CD8-positive, alpha-beta memory T cell (primary cell): ENCODE data around the gene ASAP3. TPM values are rescaled to one million over a fixed set of nuclear protein-coding genes. Genes with fewer than 3 reads are reported as not detected.

Experiments
- CTCF ChIA-PET: fragments of 350-600 bp; sonication (Branson Sonifier 250); formaldehyde crosslinking; loops from one replicate; lab custom pipeline; 2021; ENCODE audit warnings: antibody characterized with exemption; lab: Charles Lee
- POLR2A ChIA-PET: fragments of 350-600 bp; sonication (Branson Sonifier 250); formaldehyde crosslinking; loops from one replicate; lab custom pipeline; 2021; ENCODE audit warnings: antibody characterized with exemption; lab: Charles Lee
- DNase-seq, 5 donors: peaks; one replicate each; pipeline versions ENCODE4 v3.0.0 to v3.0.0-alpha.2; 2020 to 2022; ENCODE audit warnings: mixed read lengths in 1 of 5
- H3K27ac ChIP-seq: one replicate; pipeline ENCODE4 v1.7.0; 2013; ENCODE audit warnings: low read depth, mild to moderate bottlenecking, low read length, moderate library complexity
- H3K27me3 ChIP-seq: 2 replicates; pipeline ENCODE4 v1.7.0; 2013; ENCODE audit warnings: low read length, mild to moderate bottlenecking; ENCODE audit not compliant: insufficient read depth, poor library complexity, severe bottlenecking
- H3K36me3 ChIP-seq: 2 replicates; pipeline ENCODE4 v1.7.0; 2013; ENCODE audit warnings: mild to moderate bottlenecking, low read length, moderate library complexity; ENCODE audit not compliant: insufficient read depth
- H3K4me1 ChIP-seq: 2 replicates; pipeline ENCODE4 v1.7.0; 2013; ENCODE audit warnings: mild to moderate bottlenecking, low read length, moderate library complexity; ENCODE audit not compliant: insufficient read depth
- H3K4me3 ChIP-seq: 2 replicates; pipeline ENCODE4 v1.7.0; 2013; ENCODE audit warnings: mild to moderate bottlenecking, low read length
- H3K9me3 ChIP-seq: 2 replicates; pipeline ENCODE4 v1.7.0; 2013; ENCODE audit warnings: mild to moderate bottlenecking, low read length
- H3K27ac Mint-ChIP-seq, 8 donors: one replicate each; pipeline ENCODE4 v1.8.0; 2020 to 2021; ENCODE audit warnings: mixed read lengths in 8 of 8, mild to moderate bottlenecking in 6 of 8, inconsistent platforms in 3 of 8, moderate library complexity in 3 of 8
- H3K27me3 Mint-ChIP-seq, 2 donors: one replicate each; pipeline ENCODE4 v1.8.0; 2020 to 2021; ENCODE audit warnings: mixed read lengths in 2 of 2, mild to moderate bottlenecking in 1 of 2, moderate library complexity in 1 of 2
- H3K36me3 Mint-ChIP-seq, 3 donors: one replicate each; pipeline ENCODE4 v1.8.0; 2020 to 2021; ENCODE audit warnings: mixed read lengths in 3 of 3, inconsistent platforms in 1 of 3, mild to moderate bottlenecking in 1 of 3
- H3K4me1 Mint-ChIP-seq, 3 donors: one replicate each; pipeline ENCODE4 v1.8.0; 2020 to 2021; ENCODE audit warnings: mixed read lengths in 3 of 3, inconsistent platforms in 1 of 3, mild to moderate bottlenecking in 1 of 3
- H3K4me3 Mint-ChIP-seq, 7 donors: one replicate each; pipeline ENCODE4 v1.8.0; 2020 to 2021; ENCODE audit warnings: mixed read lengths in 7 of 7, mild to moderate bottlenecking in 6 of 7, moderate library complexity in 4 of 7, inconsistent platforms in 2 of 7
- H3K9me3 Mint-ChIP-seq, 5 donors: one replicate each; pipeline ENCODE4 v1.8.0; 2020 to 2022; ENCODE audit warnings: mixed read lengths in 5 of 5, mild to moderate bottlenecking in 3 of 5, moderate library complexity in 2 of 5, inconsistent platforms in 1 of 5
- polyA plus RNA-seq: library from polyadenylated mRNA; unstranded; fragments of 300-500 nt; fragmentation: Illumina TruSeq; gene quantifications from one replicate; pipeline ENCODE4 v1.2.3, GENCODE V29; 2021
- total RNA-seq, 2 experiments: library from RNA; stranded (reverse); gene quantifications; one replicate each; pipeline ENCODE4 v1.2.3, GENCODE V29; 2021

Gene ASAP3
- total and polyA plus RNA-seq, 3 experiments from 2014 or later = 0.33 to 0.78 (median 0.62) TPM

DNA sequence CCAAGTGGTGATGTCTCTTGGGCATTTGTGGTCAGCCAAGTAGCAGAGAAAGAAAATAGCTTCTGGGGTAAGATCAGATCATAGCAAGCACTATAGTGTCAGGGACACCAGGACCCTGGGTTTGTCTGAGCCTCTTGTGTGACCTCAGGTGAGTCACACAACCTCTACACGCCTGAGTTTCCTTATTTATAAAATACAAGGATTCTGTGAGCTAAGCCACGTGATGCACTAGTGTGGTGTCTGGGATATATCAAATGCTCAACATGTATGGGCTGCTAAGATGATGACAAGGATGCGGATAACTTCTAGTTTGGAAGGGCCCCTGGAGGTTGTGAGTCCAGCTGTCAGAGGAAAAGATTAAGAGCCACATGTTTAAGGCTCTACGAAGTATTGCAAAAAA, 89.8 kb downstream of the ASAP3 start:
- Histone ChIP-seq H3K4me3 (no peak overlapping the region), H3K9me3 (no peaks in the 10 kb centered on the region), H3K4me1 (no peaks in the 10 kb centered on the region), H3K27me3 (no peaks in the 10 kb centered on the region), H3K27ac (no peak overlapping the region), H3K36me3 (no peaks in the 10 kb centered on the region)
- DNase-seq = no peak
- Mint-ChIP-seq H3K4me1 (no peaks in the 10 kb centered on the region), H3K27ac (no peak overlapping the region), H3K4me3 (no peak overlapping the region), H3K9me3 (no peaks in the 10 kb centered on the region), H3K27me3 (peaks cover 0 to 4% of the 10 kb centered on the region in 2 donors), H3K36me3 (peaks cover 0 to 8% (median 2%) of the 10 kb centered on the region in 3 donors)
- POLR2A ChIA-PET = no interaction called here
- CTCF ChIA-PET = interaction anchor here (0.8 kb wide), 1 partner anchor 9 kb away, joined by 3 read pairs; no protein-coding TSS in a partner anchor

DNA sequence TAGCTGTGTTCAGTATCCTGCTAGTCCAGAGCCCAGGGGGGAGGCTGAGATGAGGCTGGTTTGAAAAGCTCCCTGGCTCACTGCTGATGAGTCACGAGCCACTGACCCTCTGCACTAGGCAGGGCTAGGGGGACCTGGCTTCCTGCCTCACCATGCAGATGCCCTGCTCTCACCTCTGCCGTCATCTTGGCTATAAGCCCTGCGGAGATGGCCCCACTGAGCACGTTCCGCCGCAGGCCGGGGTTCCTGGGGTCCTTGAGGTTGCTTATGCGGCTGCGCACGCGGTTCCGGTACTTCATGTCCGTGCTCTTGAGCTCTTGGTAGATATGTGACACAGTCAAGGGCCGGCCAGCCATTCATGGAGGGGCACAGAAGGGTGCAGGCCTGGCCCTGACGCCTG, 90.3 kb downstream of the ASAP3 start:
- Histone ChIP-seq H3K27me3 (no peaks in the 10 kb centered on the region), H3K27ac (no peak overlapping the region), H3K36me3 (no peaks in the 10 kb centered on the region), H3K9me3 (no peaks in the 10 kb centered on the region), H3K4me3 (no peak overlapping the region), H3K4me1 (no peaks in the 10 kb centered on the region)
- H3K4me1 Mint-ChIP-seq = no peaks in the 10 kb centered on the region
- H3K4me3 Mint-ChIP-seq = no peak overlapping the region
- no peaks in the 10 kb centered on the region for H3K9me3 Mint-ChIP-seq
- POLR2A ChIA-PET = no interaction called here
- CTCF ChIA-PET = interaction anchor here (1.1 kb wide), 1 partner anchor 8 kb away, joined by 3 read pairs; no protein-coding TSS in a partner anchor
- H3K36me3 Mint-ChIP-seq = peaks cover 0 to 8% (median 2%) of the 10 kb centered on the region in 3 donors
- H3K27me3 Mint-ChIP-seq = peaks cover 0 to 4% of the 10 kb centered on the region in 2 donors
- DNase-seq = no peak
- no peak overlapping the region for H3K27ac Mint-ChIP-seq

DNA sequence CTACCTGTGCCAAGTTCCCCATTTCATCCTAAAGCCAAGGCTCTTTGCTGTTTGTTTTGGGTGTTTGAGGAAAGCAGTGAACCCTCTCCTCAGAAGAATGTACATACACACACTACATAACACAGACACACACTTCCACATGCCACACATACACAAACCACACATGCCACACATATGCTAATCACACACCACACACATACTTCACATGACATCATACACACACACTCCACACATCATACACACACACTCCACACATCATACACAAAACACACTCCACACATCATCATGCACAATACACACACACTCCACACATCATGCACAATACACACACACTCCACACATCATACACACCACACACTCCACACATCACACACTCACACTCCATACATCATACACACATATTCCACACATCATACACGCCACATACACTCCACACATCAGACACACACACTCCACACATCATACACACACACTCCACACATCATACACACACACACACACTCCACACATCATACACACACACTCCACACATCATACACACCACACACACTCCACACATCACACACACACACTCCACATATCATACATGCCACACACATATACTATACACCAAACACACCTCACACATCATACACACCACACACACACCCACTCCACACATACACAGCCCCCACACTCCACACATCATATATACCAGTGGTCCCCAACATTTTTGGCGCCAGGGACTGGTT, 91.7 kb downstream of the ASAP3 start:
- Mint-ChIP-seq H3K27me3 (peaks cover 0 to 7% of the 10 kb centered on the region in 2 donors), H3K4me3 (no peak overlapping the region), H3K36me3 (peaks cover 0 to 7% (median 2%) of the 10 kb centered on the region in 3 donors), H3K9me3 (no peaks in the 10 kb centered on the region), H3K27ac (no peak overlapping the region), H3K4me1 (no peaks in the 10 kb centered on the region)
- ChIA-PET POLR2A (no interaction called here), CTCF (interaction anchor here (1.1 kb wide), 1 partner anchor 10 kb away, joined by 3 read pairs; no protein-coding TSS in a partner anchor)
- no peaks in the 10 kb centered on the region for H3K4me1 ChIP-seq
- no peak overlapping the region for H3K27ac ChIP-seq
- H3K27me3 ChIP-seq = no peaks in the 10 kb centered on the region
- no peaks in the 10 kb centered on the region for H3K9me3 ChIP-seq
- no peak overlapping the region for H3K4me3 ChIP-seq
- DNase-seq = no peak
- no peaks in the 10 kb centered on the region for H3K36me3 ChIP-seq

DNA sequence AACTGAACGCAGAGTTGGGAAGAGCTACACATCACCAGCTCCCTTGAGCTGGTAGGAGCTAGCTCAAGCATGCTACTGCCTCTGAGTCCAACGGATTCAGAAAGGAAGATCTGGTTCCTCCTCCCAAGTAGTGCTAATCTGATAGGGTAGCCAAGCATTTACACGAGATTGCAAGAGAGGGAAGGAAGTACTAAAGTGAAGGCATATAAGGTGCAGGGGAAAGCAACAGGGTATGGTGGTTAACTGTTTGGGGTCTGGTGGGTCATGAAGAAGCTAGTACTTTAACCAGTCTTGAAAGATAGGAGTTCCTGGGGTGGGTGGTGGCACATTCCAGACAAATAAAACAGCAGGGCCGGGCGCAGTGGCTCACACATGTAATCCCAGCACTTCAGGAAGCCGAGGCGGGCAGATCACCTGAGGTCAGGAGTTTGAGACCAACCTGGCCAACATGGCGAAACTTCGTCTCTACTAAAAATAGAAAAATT, 94.1 kb downstream of the ASAP3 start:
- no peak for DNase-seq
- Mint-ChIP-seq H3K4me1 (no peaks in the 10 kb centered on the region), H3K27me3 (peaks cover 0 to 9% of the 10 kb centered on the region in 2 donors), H3K4me3 (no peak overlapping the region), H3K27ac (peak overlapping the region in 1 of 8 donors; percentile 64), H3K9me3 (no peaks in the 10 kb centered on the region), H3K36me3 (peaks cover 0 to 2% (median 0%) of the 10 kb centered on the region in 3 donors)
- ChIA-PET CTCF (interaction anchor here (1.1 kb wide), 1 partner anchor 14 kb away, joined by 3 read pairs; no protein-coding TSS in a partner anchor), POLR2A (no interaction called here)
- Histone ChIP-seq H3K4me1 (no peaks in the 10 kb centered on the region), H3K9me3 (no peaks in the 10 kb centered on the region), H3K27ac (no peak overlapping the region), H3K27me3 (no peaks in the 10 kb centered on the region), H3K36me3 (no peaks in the 10 kb centered on the region), H3K4me3 (no peak overlapping the region)

DNA sequence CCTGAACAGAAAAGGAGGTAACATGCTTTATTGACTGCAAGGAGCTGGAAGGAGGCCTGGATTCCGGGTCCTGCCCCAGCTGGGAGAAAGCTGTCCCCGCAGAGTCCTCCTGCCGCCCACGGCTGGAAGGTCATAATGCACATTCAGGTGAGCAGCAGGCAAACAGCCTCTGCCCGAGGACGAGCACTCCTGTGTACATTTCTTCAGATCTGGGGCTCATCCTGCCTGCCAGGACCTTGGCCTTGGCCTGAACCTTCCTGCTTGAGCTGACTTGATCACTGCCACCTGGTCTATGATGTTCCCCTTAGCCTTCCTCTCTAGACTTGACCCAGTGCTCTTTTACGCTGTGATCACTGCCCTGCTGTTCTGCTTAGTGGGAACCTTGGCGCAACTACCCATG, 96.5 kb downstream of the ASAP3 start:
- DNase-seq = no peak
- H3K27ac ChIP-seq = no peak overlapping the region
- POLR2A ChIA-PET = no interaction called here
- no peaks in the 10 kb centered on the region for H3K9me3 ChIP-seq
- no peaks in the 10 kb centered on the region for H3K4me1 ChIP-seq
- H3K4me3 ChIP-seq = no peak overlapping the region
- Mint-ChIP-seq H3K4me1 (no peaks in the 10 kb centered on the region), H3K27me3 (peaks cover 0 to 8% of the 10 kb centered on the region in 2 donors), H3K4me3 (no peak overlapping the region), H3K27ac (no peak overlapping the region), H3K36me3 (peaks cover 0 to 5% (median 0%) of the 10 kb centered on the region in 3 donors), H3K9me3 (no peaks in the 10 kb centered on the region)
- no peaks in the 10 kb centered on the region for H3K27me3 ChIP-seq
- CTCF ChIA-PET = interaction anchor here (1.0 kb wide), 1 partner anchor 16 kb away, joined by 3 read pairs; no protein-coding TSS in a partner anchor
- H3K36me3 ChIP-seq = no peaks in the 10 kb centered on the region

DNA sequence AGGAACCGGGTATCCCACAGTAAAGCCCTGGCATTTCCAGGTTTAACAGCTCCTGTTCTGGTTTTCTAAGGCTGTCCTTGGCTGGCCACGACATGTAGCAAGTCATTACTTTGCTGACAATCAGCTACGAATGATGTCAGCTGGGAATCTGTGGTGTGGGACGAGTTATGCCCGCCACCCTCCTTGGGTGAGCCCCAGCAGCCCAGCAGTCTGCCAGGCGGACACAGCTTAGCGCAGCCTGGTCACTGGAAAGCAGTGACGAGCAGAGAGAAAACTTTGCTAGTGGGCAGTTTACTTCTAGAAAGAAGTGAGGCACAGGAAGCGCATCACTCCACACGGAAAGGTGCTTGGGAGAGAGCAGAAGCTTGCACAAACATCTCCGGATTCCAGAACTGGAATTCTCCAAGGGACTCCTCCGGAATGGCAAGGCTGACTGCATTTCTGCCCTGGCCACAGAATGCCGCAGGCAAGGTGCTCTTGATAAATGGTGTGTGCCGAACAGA, 98.8 kb downstream of the ASAP3 start:
- ChIA-PET CTCF (no interaction called here), POLR2A (no interaction called here)
- Mint-ChIP-seq H3K36me3 (peaks cover 0 to 7% (median 0%) of the 10 kb centered on the region in 3 donors), H3K27ac (no peak overlapping the region), H3K27me3 (peaks cover 0 to 8% of the 10 kb centered on the region in 2 donors), H3K9me3 (no peaks in the 10 kb centered on the region), H3K4me1 (no peaks in the 10 kb centered on the region), H3K4me3 (no peak overlapping the region)
- no peak for DNase-seq
- Histone ChIP-seq H3K27ac (no peak overlapping the region), H3K27me3 (no peaks in the 10 kb centered on the region), H3K36me3 (no peaks in the 10 kb centered on the region), H3K9me3 (no peaks in the 10 kb centered on the region), H3K4me3 (no peak overlapping the region), H3K4me1 (no peaks in the 10 kb centered on the region)

DNA sequence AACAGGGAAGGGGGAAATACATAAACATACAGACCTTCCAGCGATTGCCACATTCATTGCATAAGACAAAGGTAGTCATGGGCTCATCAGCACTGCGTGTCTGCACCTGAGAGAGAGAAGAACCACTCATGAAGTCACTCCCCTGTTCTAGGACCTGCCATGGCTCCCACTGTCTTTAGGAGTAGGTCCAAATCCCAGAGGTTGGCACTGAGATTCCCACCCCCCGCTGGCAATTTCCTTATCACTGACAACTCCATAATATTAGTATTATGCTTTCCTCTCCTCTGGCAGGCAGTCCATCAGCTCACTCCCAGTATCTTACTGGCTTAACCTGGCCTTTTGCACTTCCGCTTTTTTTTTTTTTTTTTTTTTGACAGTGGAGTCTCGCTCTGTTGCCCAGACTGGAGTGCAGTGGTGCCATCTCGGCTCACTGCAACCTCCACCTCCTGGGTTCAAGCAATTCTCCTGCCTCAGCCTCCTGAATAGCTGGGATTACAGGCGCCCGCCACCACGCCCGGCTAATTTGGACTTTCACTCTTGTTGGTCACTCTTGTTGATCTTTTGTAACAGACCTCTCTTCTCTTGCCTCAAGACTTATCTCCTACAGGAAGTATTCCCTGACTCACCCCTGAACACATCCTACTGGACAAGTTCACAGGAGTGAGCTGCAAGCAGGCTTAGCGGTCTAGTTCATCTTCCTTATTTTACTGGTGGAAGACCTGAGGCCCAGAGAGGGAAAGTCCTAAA, 99.5 kb downstream of the ASAP3 start:
- Mint-ChIP-seq H3K27ac (no peak overlapping the region), H3K4me1 (no peaks in the 10 kb centered on the region), H3K27me3 (peaks cover 0 to 5% of the 10 kb centered on the region in 2 donors), H3K36me3 (peaks cover 0 to 7% (median 0%) of the 10 kb centered on the region in 3 donors), H3K9me3 (no peaks in the 10 kb centered on the region), H3K4me3 (no peak overlapping the region)
- no peaks in the 10 kb centered on the region for H3K9me3 ChIP-seq
- no peak overlapping the region for H3K27ac ChIP-seq
- no peaks in the 10 kb centered on the region for H3K27me3 ChIP-seq
- no peak for DNase-seq
- H3K4me3 ChIP-seq = no peak overlapping the region
- ChIA-PET CTCF (no interaction called here), POLR2A (no interaction called here)
- no peaks in the 10 kb centered on the region for H3K36me3 ChIP-seq
- H3K4me1 ChIP-seq = no peaks in the 10 kb centered on the region
